DND-41 (cell line): Measurements from ENCODE around the gene FMNL3.
A peak's percentile ranks its signal among the peaks of the same experiment; 100 is the strongest.

ENCODE experiments used
- ATAC-seq: fragments of 200-7000 bp; cut with Tn5 transposase; 3 replicates; pipeline ENCODE4 v1.9.1; 2021; ENCODE audit warnings: low read depth; ENCODE audit not compliant: insufficient read depth
- DNase-seq: peaks from one replicate; pipeline ENCODE4 v3.0.0-alpha.2; 2020
- H2AFZ ChIP-seq: 2 replicates; pipeline ENCODE4 v1.6.0; 2012; ENCODE audit warnings: low read depth, low read length
- H3K27ac ChIP-seq: 2 replicates; pipeline ENCODE4 v1.5.1; 2012; ENCODE audit warnings: low read length, inconsistent platforms
- H3K27me3 ChIP-seq: fragments of 200-600 bp; sonication (generic); 2 replicates; pipeline ENCODE4 v1.6.0; 2012; ENCODE audit warnings: low read length, mild to moderate bottlenecking, inconsistent platforms; ENCODE audit not compliant: insufficient read depth, poor library complexity
- H3K36me3 ChIP-seq: 2 replicates; pipeline ENCODE4 v1.5.1; 2012; ENCODE audit warnings: low read length, inconsistent platforms; ENCODE audit not compliant: insufficient read depth
- H3K4me1 ChIP-seq: 2 replicates; pipeline ENCODE4 v1.5.1; 2012; ENCODE audit warnings: mild to moderate bottlenecking, low read length; ENCODE audit not compliant: insufficient read depth
- H3K4me2 ChIP-seq: 2 replicates; pipeline ENCODE4 v1.6.0; 2012; ENCODE audit warnings: mild to moderate bottlenecking, moderate library complexity, low read length, inconsistent platforms; ENCODE audit not compliant: insufficient read depth
- H3K4me3 ChIP-seq, 2 experiments: fragments of 200-600 bp in 1 of 2; shearing (Covaris generic) in 1 of 2; 2 replicates each; pipeline ENCODE4 v1.5.1; 2012 to 2016; ENCODE audit warnings: inconsistent platforms in 2 of 2, low read length in 2 of 2, mild to moderate bottlenecking in 2 of 2, low read depth in 1 of 2, moderate library complexity in 1 of 2
- H3K79me2 ChIP-seq: 2 replicates; pipeline ENCODE4 v1.6.0; 2012; ENCODE audit warnings: low read length, inconsistent platforms; ENCODE audit not compliant: insufficient read depth
- H3K9ac ChIP-seq: 2 replicates; pipeline ENCODE4 v1.6.0; 2012; ENCODE audit warnings: low read depth, mild to moderate bottlenecking, inconsistent platforms, low read length, moderate library complexity
- H3K9me3 ChIP-seq: 2 replicates; pipeline ENCODE4 v1.5.1; 2012; ENCODE audit warnings: low read length, moderate library complexity, mild to moderate bottlenecking, inconsistent platforms; ENCODE audit not compliant: insufficient read depth, severe bottlenecking
- H4K20me1 ChIP-seq: 2 replicates; pipeline ENCODE4 v1.6.0; 2012; ENCODE audit warnings: low read length; ENCODE audit not compliant: insufficient read depth
- EZH2 ChIP-seq: IDR thresholded peaks from 3 replicates; pipeline ENCODE4 v1.6.1; 2012; ENCODE audit warnings: borderline replicate concordance, low read depth, mild to moderate bottlenecking, moderate library complexity, low read length, inconsistent platforms; ENCODE audit not compliant: severe bottlenecking
- TF ChIP-seq, protein P1 (sequence below): IDR thresholded peaks from 2 replicates; pipeline ENCODE4 v1.5.1; 2012; ENCODE audit warnings: borderline replicate concordance, low read length, moderate library complexity, mild to moderate bottlenecking; ENCODE audit not compliant: poor library complexity, severe bottlenecking; ENCODE audit errors: extremely low read depth

Gene FMNL3

GRCh38 chr12:49621651-49622500, 85.3 kb downstream of the FMNL3 start:
- DNase-seq (peak; percentile 16), ATAC-seq (no peak)
- H3K4me2 ChIP-seq, result peak overlapping the region; percentile 99
- no peaks in the 10 kb centered on the region for H3K36me3 ChIP-seq
- 0 out of 2 replicates have a peak overlapping the region, but pooled peaks have one; percentile 73 for H2AFZ ChIP-seq
- H3K27ac ChIP-seq, result peak overlapping the region; percentile 84
- no peak for TF ChIP-seq EZH2
- TF ChIP-seq, protein P1, sequence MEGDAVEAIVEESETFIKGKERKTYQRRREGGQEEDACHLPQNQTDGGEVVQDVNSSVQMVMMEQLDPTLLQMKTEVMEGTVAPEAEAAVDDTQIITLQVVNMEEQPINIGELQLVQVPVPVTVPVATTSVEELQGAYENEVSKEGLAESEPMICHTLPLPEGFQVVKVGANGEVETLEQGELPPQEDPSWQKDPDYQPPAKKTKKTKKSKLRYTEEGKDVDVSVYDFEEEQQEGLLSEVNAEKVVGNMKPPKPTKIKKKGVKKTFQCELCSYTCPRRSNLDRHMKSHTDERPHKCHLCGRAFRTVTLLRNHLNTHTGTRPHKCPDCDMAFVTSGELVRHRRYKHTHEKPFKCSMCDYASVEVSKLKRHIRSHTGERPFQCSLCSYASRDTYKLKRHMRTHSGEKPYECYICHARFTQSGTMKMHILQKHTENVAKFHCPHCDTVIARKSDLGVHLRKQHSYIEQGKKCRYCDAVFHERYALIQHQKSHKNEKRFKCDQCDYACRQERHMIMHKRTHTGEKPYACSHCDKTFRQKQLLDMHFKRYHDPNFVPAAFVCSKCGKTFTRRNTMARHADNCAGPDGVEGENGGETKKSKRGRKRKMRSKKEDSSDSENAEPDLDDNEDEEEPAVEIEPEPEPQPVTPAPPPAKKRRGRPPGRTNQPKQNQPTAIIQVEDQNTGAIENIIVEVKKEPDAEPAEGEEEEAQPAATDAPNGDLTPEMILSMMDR, result no peak
- H3K9ac ChIP-seq, result peak overlapping the region; percentile 73
- peaks cover 33% of the 10 kb centered on the region for H3K4me1 ChIP-seq
- H3K79me2 ChIP-seq, result no peaks in the 10 kb centered on the region
- peak overlapping the region; percentile 20 to 72; a peak in 3 of 4 replicates for H3K4me3 ChIP-seq
- 0 out of 2 replicates have a peak, but pooled peaks cover 2% of the 10 kb centered on the region for H4K20me1 ChIP-seq
- no peaks in the 10 kb centered on the region for H3K9me3 ChIP-seq
- H3K27me3 ChIP-seq, result peaks cover 12% of the 10 kb centered on the region

DNA sequence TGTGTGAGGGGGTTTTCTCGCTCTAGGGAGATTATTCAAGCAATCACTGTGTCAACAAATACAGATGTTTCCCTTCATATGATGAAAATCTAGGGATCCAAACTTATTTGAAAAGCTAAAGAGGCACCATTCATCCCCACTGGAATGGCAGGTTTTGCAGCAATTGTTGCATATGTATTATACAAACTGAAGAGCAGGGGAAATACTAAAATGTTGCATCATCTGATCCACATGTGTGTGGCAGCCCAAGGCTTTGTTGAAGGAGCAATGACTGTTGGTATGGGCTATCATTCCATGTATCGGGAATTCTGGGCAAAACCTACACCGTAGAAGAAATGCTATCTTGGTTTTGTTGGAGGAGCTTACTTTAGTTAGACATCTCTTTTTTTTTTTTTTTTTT, 87.9 kb downstream of the FMNL3 start:
- ATAC-seq (no peak), DNase-seq (no peak)
- no peak overlapping the region for H2AFZ ChIP-seq
- H3K4me3 ChIP-seq, result no peak overlapping the region
- H4K20me1 ChIP-seq, result 0 out of 2 replicates have a peak, but pooled peaks cover 2% of the 10 kb centered on the region
- peaks cover 12% of the 10 kb centered on the region for H3K27me3 ChIP-seq
- no peak overlapping the region for H3K27ac ChIP-seq
- no peaks in the 10 kb centered on the region for H3K36me3 ChIP-seq
- no peaks in the 10 kb centered on the region for H3K79me2 ChIP-seq
- H3K4me2 ChIP-seq, result no peak overlapping the region
- H3K9ac ChIP-seq, result no peak overlapping the region
- TF ChIP-seq, protein P1, result no peak
- TF ChIP-seq EZH2, result no peak
- H3K9me3 ChIP-seq, result no peaks in the 10 kb centered on the region
- H3K4me1 ChIP-seq, result peaks cover 33% of the 10 kb centered on the region

DNA sequence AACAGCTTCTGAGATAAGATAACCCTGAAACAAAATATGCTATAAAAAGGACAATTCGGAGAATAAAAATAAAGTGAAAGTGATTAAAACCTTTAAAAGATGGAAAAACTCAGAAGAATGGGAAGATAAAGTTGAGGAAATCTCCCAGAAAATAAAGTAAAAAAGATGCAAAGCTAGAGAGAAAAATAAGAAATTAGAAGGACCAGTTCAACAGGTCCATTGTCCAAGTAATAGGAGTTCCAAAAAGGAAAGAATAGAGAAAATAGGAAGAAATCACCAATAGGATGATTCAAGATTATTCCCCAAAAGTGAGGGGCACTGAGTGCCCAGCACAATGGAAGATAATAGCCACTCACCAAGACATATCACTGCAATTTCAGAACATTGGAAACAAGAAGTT, 88.6 kb downstream of the FMNL3 start:
- Histone ChIP-seq H3K9ac (no peak overlapping the region), H3K4me1 (peaks cover 28% of the 10 kb centered on the region), H2AFZ (no peak overlapping the region), H3K4me3 (no peak overlapping the region), H3K9me3 (no peaks in the 10 kb centered on the region), H3K27ac (no peak overlapping the region), H4K20me1 (0 out of 2 replicates have a peak, but pooled peaks cover 2% of the 10 kb centered on the region), H3K79me2 (no peaks in the 10 kb centered on the region), H3K27me3 (peaks cover 12% of the 10 kb centered on the region), H3K36me3 (no peaks in the 10 kb centered on the region), H3K4me2 (no peak overlapping the region)
- ATAC-seq (no peak), DNase-seq (no peak)
- TF ChIP-seq, protein P1, result no peak
- TF ChIP-seq EZH2, result no peak
